SK-N-SH (cell line): ENCODE measurements around the gene UBE3C.

Experiments used
- EZH2phosphoT487 ChIP-seq: fragments of 200-600 bp; sonication (generic); IDR thresholded peaks from 2 replicates; pipeline ENCODE4 v1.6.1; 2017; ENCODE audit warnings: low read depth, mixed run types, mild to moderate bottlenecking, antibody characterized with exemption, moderate library complexity, borderline replicate concordance
- GABPA ChIP-seq: IDR thresholded peaks from 2 replicates; pipeline ENCODE4 v1.4.0; 2012; ENCODE audit warnings: low read depth, mild to moderate bottlenecking
- NRF1 ChIP-seq: IDR thresholded peaks from 2 replicates; pipeline ENCODE4 v1.6.1; 2012; ENCODE audit warnings: low read depth, mild to moderate bottlenecking, low read length
- RAD21 ChIP-seq: IDR thresholded peaks from 2 replicates; pipeline ENCODE4 v1.6.1; 2012; ENCODE audit warnings: mild to moderate bottlenecking, low read length
- RCOR1 ChIP-seq: fragments of 150-350 bp; IDR thresholded peaks from 2 replicates; pipeline ENCODE4 v1.6.1; 2017; ENCODE audit warnings: antibody characterized with exemption, low read length
- TCF12 ChIP-seq: IDR thresholded peaks from 2 replicates; pipeline ENCODE4 v1.4.0; 2012
- YY1 ChIP-seq: IDR thresholded peaks from 2 replicates; pipeline ENCODE4 v1.4.0; 2012; ENCODE audit warnings: low read depth, mild to moderate bottlenecking
- ZBTB33 ChIP-seq: IDR thresholded peaks from 2 replicates; pipeline ENCODE4 v1.4.0; 2012; ENCODE audit warnings: low read depth, borderline replicate concordance
- TF ChIP-seq, protein P1 (sequence below): fragments of 200-600 bp; sonication (generic); IDR thresholded peaks from 2 replicates; pipeline ENCODE4 v1.6.1; 2017; ENCODE audit warnings: antibody characterized with exemption, mild to moderate bottlenecking, moderate library complexity
- TF ChIP-seq, protein P2 (sequence below): IDR thresholded peaks from 2 replicates; pipeline ENCODE4 v1.6.1; 2012; ENCODE audit warnings: mild to moderate bottlenecking, low read depth, low read length, moderate library complexity

GRCh38 chr7:157140511-157140905, 1.8 kb downstream of the UBE3C start:
- TF ChIP-seq TCF12 (no peak), RAD21 (no peak), GABPA (no peak), YY1 (no peak), NRF1 (no peak), ZBTB33 (no peak), RCOR1 (no peak), EZH2phosphoT487 (no peak)
- TF ChIP-seq, protein P1, sequence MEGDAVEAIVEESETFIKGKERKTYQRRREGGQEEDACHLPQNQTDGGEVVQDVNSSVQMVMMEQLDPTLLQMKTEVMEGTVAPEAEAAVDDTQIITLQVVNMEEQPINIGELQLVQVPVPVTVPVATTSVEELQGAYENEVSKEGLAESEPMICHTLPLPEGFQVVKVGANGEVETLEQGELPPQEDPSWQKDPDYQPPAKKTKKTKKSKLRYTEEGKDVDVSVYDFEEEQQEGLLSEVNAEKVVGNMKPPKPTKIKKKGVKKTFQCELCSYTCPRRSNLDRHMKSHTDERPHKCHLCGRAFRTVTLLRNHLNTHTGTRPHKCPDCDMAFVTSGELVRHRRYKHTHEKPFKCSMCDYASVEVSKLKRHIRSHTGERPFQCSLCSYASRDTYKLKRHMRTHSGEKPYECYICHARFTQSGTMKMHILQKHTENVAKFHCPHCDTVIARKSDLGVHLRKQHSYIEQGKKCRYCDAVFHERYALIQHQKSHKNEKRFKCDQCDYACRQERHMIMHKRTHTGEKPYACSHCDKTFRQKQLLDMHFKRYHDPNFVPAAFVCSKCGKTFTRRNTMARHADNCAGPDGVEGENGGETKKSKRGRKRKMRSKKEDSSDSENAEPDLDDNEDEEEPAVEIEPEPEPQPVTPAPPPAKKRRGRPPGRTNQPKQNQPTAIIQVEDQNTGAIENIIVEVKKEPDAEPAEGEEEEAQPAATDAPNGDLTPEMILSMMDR: no peak
- TF ChIP-seq, protein P2, sequence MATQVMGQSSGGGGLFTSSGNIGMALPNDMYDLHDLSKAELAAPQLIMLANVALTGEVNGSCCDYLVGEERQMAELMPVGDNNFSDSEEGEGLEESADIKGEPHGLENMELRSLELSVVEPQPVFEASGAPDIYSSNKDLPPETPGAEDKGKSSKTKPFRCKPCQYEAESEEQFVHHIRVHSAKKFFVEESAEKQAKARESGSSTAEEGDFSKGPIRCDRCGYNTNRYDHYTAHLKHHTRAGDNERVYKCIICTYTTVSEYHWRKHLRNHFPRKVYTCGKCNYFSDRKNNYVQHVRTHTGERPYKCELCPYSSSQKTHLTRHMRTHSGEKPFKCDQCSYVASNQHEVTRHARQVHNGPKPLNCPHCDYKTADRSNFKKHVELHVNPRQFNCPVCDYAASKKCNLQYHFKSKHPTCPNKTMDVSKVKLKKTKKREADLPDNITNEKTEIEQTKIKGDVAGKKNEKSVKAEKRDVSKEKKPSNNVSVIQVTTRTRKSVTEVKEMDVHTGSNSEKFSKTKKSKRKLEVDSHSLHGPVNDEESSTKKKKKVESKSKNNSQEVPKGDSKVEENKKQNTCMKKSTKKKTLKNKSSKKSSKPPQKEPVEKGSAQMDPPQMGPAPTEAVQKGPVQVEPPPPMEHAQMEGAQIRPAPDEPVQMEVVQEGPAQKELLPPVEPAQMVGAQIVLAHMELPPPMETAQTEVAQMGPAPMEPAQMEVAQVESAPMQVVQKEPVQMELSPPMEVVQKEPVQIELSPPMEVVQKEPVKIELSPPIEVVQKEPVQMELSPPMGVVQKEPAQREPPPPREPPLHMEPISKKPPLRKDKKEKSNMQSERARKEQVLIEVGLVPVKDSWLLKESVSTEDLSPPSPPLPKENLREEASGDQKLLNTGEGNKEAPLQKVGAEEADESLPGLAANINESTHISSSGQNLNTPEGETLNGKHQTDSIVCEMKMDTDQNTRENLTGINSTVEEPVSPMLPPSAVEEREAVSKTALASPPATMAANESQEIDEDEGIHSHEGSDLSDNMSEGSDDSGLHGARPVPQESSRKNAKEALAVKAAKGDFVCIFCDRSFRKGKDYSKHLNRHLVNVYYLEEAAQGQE: no peak
